Hepatocyte (in vitro differentiated cells): ENCODE results near the gene MSI2.

Source experiments
- EZH2 ChIP-seq: fragments of 200-600 bp; sonication (generic); IDR thresholded peaks from 2 replicates; pipeline ENCODE4 v1.6.1; 2016; ENCODE audit warnings: antibody characterized with exemption, mild to moderate bottlenecking, borderline replicate concordance
- TF ChIP-seq, protein P1 (sequence below): fragments of 200-600 bp; sonication (generic); IDR thresholded peaks from 2 replicates; pipeline ENCODE4 v1.5.1; 2016; ENCODE audit warnings: antibody characterized with exemption, mild to moderate bottlenecking; ENCODE audit not compliant: poor library complexity

DNA sequence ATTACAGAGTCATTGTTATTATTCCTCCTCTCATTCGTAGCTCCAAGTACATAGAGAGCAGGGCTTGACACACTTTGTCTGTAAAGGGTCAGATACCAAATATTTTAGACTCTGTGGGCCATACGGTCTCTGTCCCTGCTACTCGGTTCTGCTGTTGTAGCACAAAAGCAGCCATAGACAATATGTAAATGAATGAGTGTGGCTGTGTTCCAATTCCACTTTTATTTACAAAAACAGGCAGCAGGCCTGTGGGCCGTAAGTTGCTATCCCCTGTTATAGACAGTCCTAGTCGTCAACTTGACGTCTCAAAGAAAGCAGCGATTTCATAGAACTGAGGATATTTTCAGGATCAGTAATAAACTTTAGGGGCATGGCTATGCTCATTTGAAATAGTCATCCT, 161.6 kb downstream of the MSI2 start:
- TF ChIP-seq EZH2: no peak
- TF ChIP-seq, protein P1, sequence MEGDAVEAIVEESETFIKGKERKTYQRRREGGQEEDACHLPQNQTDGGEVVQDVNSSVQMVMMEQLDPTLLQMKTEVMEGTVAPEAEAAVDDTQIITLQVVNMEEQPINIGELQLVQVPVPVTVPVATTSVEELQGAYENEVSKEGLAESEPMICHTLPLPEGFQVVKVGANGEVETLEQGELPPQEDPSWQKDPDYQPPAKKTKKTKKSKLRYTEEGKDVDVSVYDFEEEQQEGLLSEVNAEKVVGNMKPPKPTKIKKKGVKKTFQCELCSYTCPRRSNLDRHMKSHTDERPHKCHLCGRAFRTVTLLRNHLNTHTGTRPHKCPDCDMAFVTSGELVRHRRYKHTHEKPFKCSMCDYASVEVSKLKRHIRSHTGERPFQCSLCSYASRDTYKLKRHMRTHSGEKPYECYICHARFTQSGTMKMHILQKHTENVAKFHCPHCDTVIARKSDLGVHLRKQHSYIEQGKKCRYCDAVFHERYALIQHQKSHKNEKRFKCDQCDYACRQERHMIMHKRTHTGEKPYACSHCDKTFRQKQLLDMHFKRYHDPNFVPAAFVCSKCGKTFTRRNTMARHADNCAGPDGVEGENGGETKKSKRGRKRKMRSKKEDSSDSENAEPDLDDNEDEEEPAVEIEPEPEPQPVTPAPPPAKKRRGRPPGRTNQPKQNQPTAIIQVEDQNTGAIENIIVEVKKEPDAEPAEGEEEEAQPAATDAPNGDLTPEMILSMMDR: no peak
